Esophagus squamous epithelium (tissue), 5 donors: Measurements from ENCODE around the gene PHTF2. TPM values are rescaled to one million over a fixed set of nuclear protein-coding genes. Genes with fewer than 3 reads are reported as not detected.

Experiments used
- DNase-seq: peaks from one replicate; lab custom pipeline; 2025; lab: John Stamatoyannopoulos, UW
- H3K27ac ChIP-seq, 4 donors: fragments of 200-600 bp; sonication (generic); one replicate each; pipeline ENCODE4 v1.5.1; 2016 to 2019; ENCODE audit warnings: mild to moderate bottlenecking in 1 of 4
- H3K27me3 ChIP-seq, 4 donors: fragments of 200-600 bp; sonication (generic); 1 replicate in 3 of 4; 2 replicates in 1 of 4; pipeline versions ENCODE4 v1.5.1 to v1.6.0; 2017 to 2021; ENCODE audit warnings: antibody characterized with exemption in 1 of 4
- H3K36me3 ChIP-seq, 3 donors: fragments of 200-600 bp; sonication (generic); one replicate each; pipeline ENCODE4 v1.5.1; 2016 to 2019
- H3K4me1 ChIP-seq, 3 donors: fragments of 200-600 bp; sonication (generic); one replicate each; pipeline ENCODE4 v1.5.1; 2017 to 2019
- H3K4me3 ChIP-seq, 4 donors: fragments of 200-600 bp; sonication (generic); 1 replicate in 3 of 4; 2 replicates in 1 of 4; pipeline ENCODE4 v1.5.1; 2016 to 2019; ENCODE audit warnings: mild to moderate bottlenecking in 2 of 4, moderate library complexity in 1 of 4
- H3K9me3 ChIP-seq, 3 donors: fragments of 200-600 bp; sonication (generic); one replicate each; pipeline ENCODE4 v1.5.1; 2016 to 2019
- CTCF ChIP-seq, 6 experiments: fragments of 450-650 bp in 4 of 6; fragments of 200-600 bp in 2 of 6; sonication (generic) in 2 of 6; IDR thresholded peaks; one replicate each; pipeline ENCODE4 v1.5.1; 2016 to 2019; ENCODE audit warnings: antibody characterized with exemption in 6 of 6, mild to moderate bottlenecking in 4 of 6, moderate library complexity in 4 of 6
- POLR2A ChIP-seq, 4 donors: fragments of 450-650 bp; IDR thresholded peaks; one replicate each; pipeline ENCODE4 v1.6.1; 2017; ENCODE audit warnings: antibody characterized with exemption in 4 of 4, mild to moderate bottlenecking in 4 of 4, moderate library complexity in 3 of 4
- WGBS, 2 donors: methylation state at CpG; one replicate each; pipeline ENCODE4 v1.1.5; 2018; 5-methylcytosine and 5-hydroxymethylcytosine counted together
- intact Hi-C: fragments of 100-400 bp; cut with DNase I; formaldehyde crosslinking; loops from one replicate; pipeline ENCODE4 v1.15.0; 2022
- total RNA-seq, 4 donors: library from RNA; depleted of rRNA; stranded (reverse); fragments of >200 nt; gene quantifications; one replicate each; pipeline ENCODE4 v1.1.0, GENCODE V29; 2016
- donor health status: DM: yes; HTN: yes; CAD: no.

PHTF2 gene
- total RNA-seq, 4 donors from 2014 or later = 6.5 to 15.4 (median 13.5) TPM

- WGBS, 2 donors = 93 to 96% methylated on average over 1 of the region's 1 CpG
These were observed 113.7 kb downstream of the PHTF2 start for GRCh38 chr7:77912293-77912692.

GRCh38 chr7:77913977-77914607, 115.5 kb downstream of the PHTF2 start:
- no peaks in the 10 kb centered on the region for H3K9me3 ChIP-seq
- WGBS, 2 donors = 70% methylated on average over 4 of the region's 4 CpGs
- peaks cover 0 to 11% (median 0%) of the 10 kb centered on the region in 3 donors for H3K36me3 ChIP-seq
- TF ChIP-seq CTCF (IDR thresholded peaks at IDR 0.05) (no peak), POLR2A (IDR thresholded peaks at IDR 0.05) (no peak)
- no peaks in the 10 kb centered on the region for H3K4me1 ChIP-seq
- no peak overlapping the region for H3K4me3 ChIP-seq
- no peak for DNase-seq
- no peak overlapping the region for H3K27ac ChIP-seq
- no peaks in the 10 kb centered on the region for H3K27me3 ChIP-seq
- intact Hi-C loops = no loop called here

More at GRCh38 chr7:77912293-77912692, 113.7 kb downstream of the PHTF2 start:
- H3K4me3 ChIP-seq = no peak overlapping the region
- H3K36me3 ChIP-seq = peaks cover 0 to 11% (median 0%) of the 10 kb centered on the region in 3 donors
- H3K4me1 ChIP-seq = no peaks in the 10 kb centered on the region
- no peak for DNase-seq
- H3K27me3 ChIP-seq = no peaks in the 10 kb centered on the region
- TF ChIP-seq CTCF (IDR thresholded peaks at IDR 0.05) (no peak), POLR2A (IDR thresholded peaks at IDR 0.05) (no peak)
- H3K9me3 ChIP-seq = no peaks in the 10 kb centered on the region
- H3K27ac ChIP-seq = no peak overlapping the region
- intact Hi-C loops = no loop called here

GRCh38 chr7:77917500-77918262, 119.1 kb downstream of the PHTF2 start:
- WGBS, 2 donors = 97 to 98% methylated on average over 2 of the region's 2 CpGs
- intact Hi-C loops = no loop called here
- Histone ChIP-seq H3K4me1 (no peaks in the 10 kb centered on the region), H3K27ac (no peak overlapping the region), H3K36me3 (peaks cover 0 to 23% (median 0%) of the 10 kb centered on the region in 3 donors), H3K9me3 (no peaks in the 10 kb centered on the region), H3K27me3 (no peaks in the 10 kb centered on the region), H3K4me3 (no peak overlapping the region)
- TF ChIP-seq CTCF (IDR thresholded peaks at IDR 0.05) (no peak), POLR2A (IDR thresholded peaks at IDR 0.05) (no peak)
- no peak for DNase-seq

- TF ChIP-seq CTCF (IDR thresholded peaks at IDR 0.05) = no peak
- no peak for TF ChIP-seq POLR2A (IDR thresholded peaks at IDR 0.05)
- Histone ChIP-seq H3K9me3 (no peaks in the 10 kb centered on the region), H3K36me3 (peaks cover 0 to 32% (median 0%) of the 10 kb centered on the region in 3 donors), H3K27me3 (no peaks in the 10 kb centered on the region), H3K4me1 (no peaks in the 10 kb centered on the region), H3K4me3 (no peak overlapping the region), H3K27ac (no peak overlapping the region)
- DNase-seq = no peak
- WGBS, 2 donors = 63 to 91% methylated on average over 1 of the region's 1 CpG
- intact Hi-C loops = no loop called here
These were observed 120.1 kb downstream of the PHTF2 start for GRCh38 chr7:77918676-77919075.

- Histone ChIP-seq H3K27me3 (no peaks in the 10 kb centered on the region), H3K4me3 (no peak overlapping the region), H3K4me1 (no peaks in the 10 kb centered on the region), H3K9me3 (no peaks in the 10 kb centered on the region), H3K27ac (no peak overlapping the region), H3K36me3 (peaks cover 0 to 40% (median 0%) of the 10 kb centered on the region in 3 donors)
- 77 to 85% methylated on average over 2 of the region's 2 CpGs for WGBS, 2 donors
- no peak for DNase-seq
- TF ChIP-seq CTCF (IDR thresholded peaks at IDR 0.05) (no peak), POLR2A (IDR thresholded peaks at IDR 0.05) (no peak)
- intact Hi-C loops = no loop called here
These were observed 124.8 kb downstream of the PHTF2 start for GRCh38 chr7:77923419-77923818.
